ENCODE measurements around the gene RHBDL3.
"Not testable (repeated sequence)": the region's sequence is repeated elsewhere in the genome, so short reads cannot be mapped to it uniquely, and the experiment has no call there.

RHBDL3 gene

DNA sequence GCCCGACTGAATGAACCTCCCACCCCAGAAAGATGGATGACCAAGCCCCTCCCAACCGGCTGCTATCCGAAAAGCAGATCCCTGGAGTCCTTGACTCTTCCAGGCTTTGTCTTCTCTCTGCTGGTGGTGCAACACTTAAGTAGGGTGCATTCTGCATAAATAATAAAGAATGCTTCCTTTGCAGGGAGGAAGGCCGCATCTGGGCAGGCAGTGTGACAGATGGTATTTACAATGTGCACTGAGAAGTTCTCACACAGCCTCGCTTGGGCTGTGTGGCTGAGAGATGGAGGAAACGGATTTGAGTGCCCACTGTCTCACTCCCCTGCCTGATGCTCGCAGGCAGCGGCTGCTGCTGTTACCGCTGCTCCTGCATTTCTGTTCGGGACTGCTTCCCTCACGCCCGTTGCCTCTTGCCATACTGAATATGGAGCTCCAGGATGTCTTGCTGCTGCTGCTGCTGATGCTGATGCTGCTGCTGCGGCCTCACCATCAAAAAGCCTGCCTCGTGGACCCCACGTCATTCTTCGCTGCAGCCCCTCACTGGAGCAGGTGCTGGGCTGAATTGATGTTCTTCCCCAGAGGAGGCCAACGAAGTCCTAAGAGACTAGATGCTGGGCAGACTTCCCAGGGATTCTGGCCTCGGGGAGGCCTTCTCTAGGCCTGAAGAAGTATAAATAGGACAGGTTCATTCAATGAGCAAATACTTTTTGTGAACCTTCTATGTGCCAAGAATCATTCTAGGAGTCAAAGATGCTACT is 7.1 kb upstream of the RHBDL3 start:
- DNase-seq (ENCODE audit: low read depth in 2 of 2): no peak
- TF ChIP-seq, protein P1, sequence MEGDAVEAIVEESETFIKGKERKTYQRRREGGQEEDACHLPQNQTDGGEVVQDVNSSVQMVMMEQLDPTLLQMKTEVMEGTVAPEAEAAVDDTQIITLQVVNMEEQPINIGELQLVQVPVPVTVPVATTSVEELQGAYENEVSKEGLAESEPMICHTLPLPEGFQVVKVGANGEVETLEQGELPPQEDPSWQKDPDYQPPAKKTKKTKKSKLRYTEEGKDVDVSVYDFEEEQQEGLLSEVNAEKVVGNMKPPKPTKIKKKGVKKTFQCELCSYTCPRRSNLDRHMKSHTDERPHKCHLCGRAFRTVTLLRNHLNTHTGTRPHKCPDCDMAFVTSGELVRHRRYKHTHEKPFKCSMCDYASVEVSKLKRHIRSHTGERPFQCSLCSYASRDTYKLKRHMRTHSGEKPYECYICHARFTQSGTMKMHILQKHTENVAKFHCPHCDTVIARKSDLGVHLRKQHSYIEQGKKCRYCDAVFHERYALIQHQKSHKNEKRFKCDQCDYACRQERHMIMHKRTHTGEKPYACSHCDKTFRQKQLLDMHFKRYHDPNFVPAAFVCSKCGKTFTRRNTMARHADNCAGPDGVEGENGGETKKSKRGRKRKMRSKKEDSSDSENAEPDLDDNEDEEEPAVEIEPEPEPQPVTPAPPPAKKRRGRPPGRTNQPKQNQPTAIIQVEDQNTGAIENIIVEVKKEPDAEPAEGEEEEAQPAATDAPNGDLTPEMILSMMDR (IDR thresholded peaks at IDR 0.05; ENCODE audit: low read depth, low read length): no peak
- no peak overlapping the region for H3K4me3 ChIP-seq (replicated peaks in 1 of 2; ENCODE audit: low read depth in 2 of 2, low read length in 2 of 2)

DNA sequence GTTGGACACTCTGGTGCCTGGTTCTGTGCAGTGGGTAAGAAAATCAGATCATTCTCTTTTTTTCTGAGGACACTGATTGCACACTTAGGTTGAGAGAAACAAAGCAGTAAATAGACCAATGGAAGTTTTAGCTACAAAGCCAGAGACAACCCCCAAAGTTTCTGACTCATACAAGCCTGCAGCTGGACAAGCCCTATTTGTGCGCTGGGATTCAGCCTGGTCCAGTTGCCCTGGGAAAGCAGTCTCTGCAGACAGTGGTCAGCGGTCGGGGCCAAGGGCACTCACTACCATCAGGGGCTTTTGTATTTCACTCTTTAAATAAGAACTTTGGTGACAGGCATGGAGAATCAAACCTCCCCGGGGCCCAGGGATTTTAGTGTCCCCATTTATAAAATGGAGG is 6.0 kb upstream of the RHBDL3 start:
- H3K4me3 ChIP-seq (replicated peaks in 1 of 2; ENCODE audit: low read depth in 2 of 2, low read length in 2 of 2): no peak overlapping the region
- peak; percentile 54 to 67 for DNase-seq (ENCODE audit: low read depth in 2 of 2)
- TF ChIP-seq, protein P1 (IDR thresholded peaks at IDR 0.05; ENCODE audit: low read depth, low read length): no peak

DNA sequence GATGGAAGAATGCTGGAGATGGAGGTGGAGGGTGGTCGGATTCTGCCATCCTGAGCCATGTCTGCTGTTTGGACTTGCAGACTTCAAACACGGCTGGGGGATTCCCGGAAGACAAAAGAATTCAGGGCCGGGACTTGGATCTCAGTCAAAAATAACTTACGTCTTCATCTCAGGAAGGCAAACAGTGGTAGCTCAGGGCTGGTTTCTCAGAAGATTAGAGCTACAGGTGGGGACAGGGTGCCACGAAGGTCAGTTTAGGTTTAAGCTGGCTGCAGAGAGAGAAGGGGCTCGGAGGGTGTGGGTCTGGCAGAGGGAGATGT is 4.3 kb upstream of the RHBDL3 start:
- TF ChIP-seq, protein P1 (IDR thresholded peaks at IDR 0.05; ENCODE audit: low read depth, low read length): no peak

DNA sequence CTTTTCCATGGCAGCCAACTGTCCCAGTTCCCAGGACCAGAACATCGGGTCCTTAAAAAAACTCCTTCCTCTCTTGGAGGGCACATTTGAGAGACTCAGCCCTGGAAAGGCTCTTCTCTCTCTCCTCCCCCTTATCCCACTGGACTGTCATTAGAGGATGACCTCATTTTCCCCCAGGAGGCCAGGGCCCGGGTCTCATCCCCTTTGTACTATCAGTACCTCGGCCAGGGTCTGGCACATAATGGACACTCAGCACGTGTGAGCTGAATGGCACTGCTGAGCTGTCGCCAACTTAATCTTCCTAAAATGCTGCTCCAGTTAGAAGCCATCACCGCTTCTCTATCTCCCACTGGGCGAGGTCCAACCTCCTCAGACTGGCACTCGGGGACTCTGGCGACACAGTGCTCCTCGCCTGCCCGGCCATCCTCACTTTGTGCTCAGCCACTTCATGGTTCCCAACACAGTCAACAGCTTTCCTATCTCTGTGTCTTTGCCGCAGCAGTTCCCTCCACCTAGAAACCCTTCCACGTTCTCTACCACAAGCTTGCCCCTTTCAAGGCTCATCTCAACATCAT is 3.6 kb upstream of the RHBDL3 start:
- DNase-seq (ENCODE audit: low read depth in 2 of 2): no peak
- TF ChIP-seq, protein P1 (IDR thresholded peaks at IDR 0.05; ENCODE audit: low read depth, low read length): no peak
- no peak overlapping the region for H3K4me3 ChIP-seq (replicated peaks in 1 of 2; ENCODE audit: low read depth in 2 of 2, low read length in 2 of 2)

More for the DNA sequence above, 4.3 kb upstream of the RHBDL3 start:
- DNase-seq (ENCODE audit: low read depth in 2 of 2): peak in 1 of 2 donors; percentile 43
- no peak overlapping the region for H3K4me3 ChIP-seq (replicated peaks in 1 of 2; ENCODE audit: low read depth in 2 of 2, low read length in 2 of 2)

DNA sequence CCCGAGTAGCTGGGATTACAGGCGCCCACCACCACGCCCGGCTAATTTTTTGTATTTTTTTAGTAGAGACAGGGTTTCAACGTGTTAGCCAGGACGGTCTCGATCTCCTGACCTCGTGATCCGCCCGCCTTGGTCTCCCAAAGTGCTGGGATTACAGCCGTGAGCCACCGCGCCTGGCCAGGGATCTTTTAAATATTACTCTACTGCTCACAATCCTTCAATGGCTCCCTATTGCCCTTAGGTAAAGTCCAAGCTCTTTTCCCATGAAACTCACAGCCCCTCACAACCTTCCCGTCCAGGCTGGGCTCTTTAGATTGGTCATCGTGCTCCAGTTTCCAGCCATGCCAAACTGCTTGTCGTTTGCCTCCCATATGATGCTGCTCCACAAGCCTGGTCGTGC is 2.1 kb upstream of the RHBDL3 start:
- not testable (repeated sequence) for DNase-seq (ENCODE audit: low read depth in 2 of 2); H3K4me3 ChIP-seq (replicated peaks in 1 of 2; ENCODE audit: low read depth in 2 of 2, low read length in 2 of 2)

DNA sequence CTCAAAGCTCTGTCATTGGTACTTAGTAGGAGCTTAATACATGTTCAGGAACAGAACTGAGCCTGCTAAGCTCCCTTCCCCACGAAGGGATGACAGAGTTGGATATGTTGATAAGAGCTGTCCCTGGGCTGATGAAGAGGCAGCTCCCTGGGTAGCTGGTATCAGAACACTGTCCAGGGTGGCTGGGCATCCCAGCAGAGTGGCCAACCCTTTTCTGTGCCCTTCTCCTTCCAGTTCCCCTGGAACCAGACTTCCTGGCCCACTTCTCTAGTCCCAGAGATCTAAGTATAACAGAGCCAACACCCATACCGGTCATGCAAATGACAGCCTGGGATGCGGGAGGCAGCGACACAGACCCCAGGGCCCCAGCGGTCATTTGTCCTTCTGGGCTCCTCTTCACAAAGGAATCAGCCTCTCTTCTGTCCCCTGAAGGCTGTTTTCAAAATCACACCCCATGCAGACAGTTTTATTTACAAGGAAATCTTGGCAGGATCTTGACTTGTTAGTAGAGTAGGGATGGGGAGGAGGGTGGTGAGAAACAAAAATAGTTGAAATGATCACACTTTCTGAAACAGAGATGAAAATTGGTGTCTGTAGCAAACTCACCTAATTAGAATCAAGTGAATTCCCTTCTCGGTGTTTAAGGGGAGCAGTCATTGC is 1.4 kb upstream of the RHBDL3 start:
- DNase-seq (ENCODE audit: low read depth in 2 of 2): no peak
- H3K4me3 ChIP-seq (replicated peaks in 1 of 2; ENCODE audit: low read depth in 2 of 2, low read length in 2 of 2): no peak overlapping the region
- TF ChIP-seq, protein P1 (IDR thresholded peaks at IDR 0.05; ENCODE audit: low read depth, low read length): peak; percentile 22

DNA sequence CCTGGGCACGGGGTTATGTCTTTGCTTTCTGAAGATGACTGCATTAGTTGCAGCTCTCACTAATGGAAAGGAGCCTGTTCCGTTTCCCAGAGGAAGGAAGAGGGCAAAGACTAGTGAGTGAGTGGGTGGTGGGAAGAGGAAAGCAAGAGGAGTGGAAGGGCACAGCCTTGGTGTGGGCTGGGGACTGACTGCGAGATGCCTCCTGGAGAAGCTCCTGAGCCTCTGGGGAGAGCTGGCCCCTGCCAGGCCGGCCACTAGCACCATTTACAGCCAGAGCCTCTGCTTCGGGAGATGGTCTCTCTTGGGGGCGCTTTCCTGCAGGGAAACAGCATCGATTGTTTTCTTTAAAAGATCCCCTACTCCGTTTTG is 825 bp upstream of the RHBDL3 start:
- TF ChIP-seq, protein P1 (IDR thresholded peaks at IDR 0.05; ENCODE audit: low read depth, low read length): no peak
- no peak overlapping the region for H3K4me3 ChIP-seq (replicated peaks in 1 of 2; ENCODE audit: low read depth in 2 of 2, low read length in 2 of 2)

More for the DNA sequence above, 825 bp upstream of the RHBDL3 start:
- DNase-seq (ENCODE audit: low read depth in 2 of 2): no peak

Measured in cardiac fibroblast (primary cell).